Sigmoid colon (tissue), 4 donors: ENCODE data around the gene DYNLRB1.

Experiments
- EP300 ChIP-seq, 4 donors: sonication (generic); formaldehyde crosslinking; IDR thresholded peaks; one replicate each; pipeline ENCODE4 v1.6.1; 2017; ENCODE audit warnings: antibody characterized with exemption in 4 of 4
- POLR2A ChIP-seq, 2 donors: fragments of 450-650 bp; IDR thresholded peaks; one replicate each; pipeline ENCODE4 v1.6.1; 2016; ENCODE audit warnings: antibody characterized with exemption in 2 of 2, mild to moderate bottlenecking in 2 of 2, moderate library complexity in 2 of 2
- TF ChIP-seq, protein P1 (sequence below), 4 experiments: fragments of 450-650 bp in 3 of 4; fragments of 200-600 bp in 1 of 4; IDR thresholded peaks; one replicate each; pipeline ENCODE4 v1.5.1; 2016 to 2019; ENCODE audit warnings: antibody characterized with exemption in 4 of 4, mild to moderate bottlenecking in 3 of 4, moderate library complexity in 2 of 4

DNA sequence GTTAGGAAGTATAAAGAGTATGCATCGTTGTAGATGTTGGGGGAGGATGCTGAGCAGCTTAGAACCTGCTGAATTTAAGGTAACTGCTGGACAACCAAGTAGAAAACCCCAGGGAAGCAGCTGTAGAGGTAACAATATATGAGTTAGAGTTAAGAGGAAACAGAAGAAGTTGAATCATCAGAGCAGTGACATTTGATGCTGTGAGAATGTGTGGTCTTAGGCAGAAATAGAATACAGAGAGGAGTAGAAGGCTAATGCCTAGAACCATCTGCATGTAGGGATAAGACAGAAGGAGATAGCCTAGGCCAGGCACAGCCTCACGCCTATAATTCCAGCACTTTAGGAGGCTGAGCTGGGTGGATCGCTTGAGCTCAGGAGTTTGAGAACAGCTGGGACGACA is 22.6 kb upstream of the DYNLRB1 start:
- TF ChIP-seq EP300 (IDR thresholded peaks at IDR 0.05): no peak
- TF ChIP-seq, protein P1, sequence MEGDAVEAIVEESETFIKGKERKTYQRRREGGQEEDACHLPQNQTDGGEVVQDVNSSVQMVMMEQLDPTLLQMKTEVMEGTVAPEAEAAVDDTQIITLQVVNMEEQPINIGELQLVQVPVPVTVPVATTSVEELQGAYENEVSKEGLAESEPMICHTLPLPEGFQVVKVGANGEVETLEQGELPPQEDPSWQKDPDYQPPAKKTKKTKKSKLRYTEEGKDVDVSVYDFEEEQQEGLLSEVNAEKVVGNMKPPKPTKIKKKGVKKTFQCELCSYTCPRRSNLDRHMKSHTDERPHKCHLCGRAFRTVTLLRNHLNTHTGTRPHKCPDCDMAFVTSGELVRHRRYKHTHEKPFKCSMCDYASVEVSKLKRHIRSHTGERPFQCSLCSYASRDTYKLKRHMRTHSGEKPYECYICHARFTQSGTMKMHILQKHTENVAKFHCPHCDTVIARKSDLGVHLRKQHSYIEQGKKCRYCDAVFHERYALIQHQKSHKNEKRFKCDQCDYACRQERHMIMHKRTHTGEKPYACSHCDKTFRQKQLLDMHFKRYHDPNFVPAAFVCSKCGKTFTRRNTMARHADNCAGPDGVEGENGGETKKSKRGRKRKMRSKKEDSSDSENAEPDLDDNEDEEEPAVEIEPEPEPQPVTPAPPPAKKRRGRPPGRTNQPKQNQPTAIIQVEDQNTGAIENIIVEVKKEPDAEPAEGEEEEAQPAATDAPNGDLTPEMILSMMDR (IDR thresholded peaks at IDR 0.05): no peak
- no peak for TF ChIP-seq POLR2A (IDR thresholded peaks at IDR 0.05)
